Activated gamma-delta T cell treated with Interleukin-2 at 50 U/mL for 16 hours (primary cell): ENCODE measurements around the gene NUP107.

Experiments used
- DNase-seq: peaks from one replicate; pipeline ENCODE4 v3.0.0-alpha.2; 2020

Gene NUP107

GRCh38 chr12:68776976-68777610 is 90.3 kb downstream of the NUP107 start:
- no peak for DNase-seq

GRCh38 chr12:68779280-68779679 is 92.5 kb downstream of the NUP107 start:
- DNase-seq, result no peak

DNA sequence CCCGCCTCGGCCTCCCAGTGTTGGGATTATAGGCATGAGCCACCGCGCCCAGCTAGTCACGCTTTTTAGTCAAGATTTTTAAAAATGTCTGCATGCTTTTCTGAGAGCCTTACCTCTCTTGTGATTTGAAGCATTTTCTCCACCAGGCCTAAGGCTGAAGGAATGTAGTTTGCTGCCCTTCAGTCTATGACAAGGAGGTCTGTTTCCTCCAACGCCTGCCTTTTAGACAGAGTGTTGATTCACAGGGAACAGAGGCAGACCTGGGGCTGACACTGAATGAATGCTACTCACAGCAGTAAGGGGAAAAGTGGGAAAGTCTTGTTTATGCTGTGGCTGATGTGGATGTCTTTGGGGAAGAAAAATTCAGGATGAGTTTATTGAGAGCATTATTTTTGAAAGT is 94.0 kb downstream of the NUP107 start:
- no peak for DNase-seq

DNA sequence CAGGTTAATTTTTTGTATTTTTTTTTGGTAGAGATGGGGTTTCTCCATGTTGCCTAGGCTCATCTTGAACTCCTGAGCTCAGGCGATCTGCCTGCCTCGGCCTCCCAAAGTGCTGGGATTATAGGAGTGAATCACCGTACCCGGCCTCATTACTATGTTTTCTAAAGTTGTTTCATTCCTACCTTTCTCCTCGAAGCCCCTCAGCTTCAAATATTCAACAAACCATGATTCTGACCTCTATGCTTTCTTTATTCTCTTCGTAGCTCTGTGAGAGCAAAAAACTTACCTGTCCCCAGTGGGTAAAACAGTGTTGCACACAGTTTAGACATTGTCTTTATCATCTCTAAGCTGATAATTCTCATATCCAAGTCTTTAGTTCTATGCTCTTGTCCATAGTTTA is 95.0 kb downstream of the NUP107 start:
- DNase-seq, result no peak

DNA sequence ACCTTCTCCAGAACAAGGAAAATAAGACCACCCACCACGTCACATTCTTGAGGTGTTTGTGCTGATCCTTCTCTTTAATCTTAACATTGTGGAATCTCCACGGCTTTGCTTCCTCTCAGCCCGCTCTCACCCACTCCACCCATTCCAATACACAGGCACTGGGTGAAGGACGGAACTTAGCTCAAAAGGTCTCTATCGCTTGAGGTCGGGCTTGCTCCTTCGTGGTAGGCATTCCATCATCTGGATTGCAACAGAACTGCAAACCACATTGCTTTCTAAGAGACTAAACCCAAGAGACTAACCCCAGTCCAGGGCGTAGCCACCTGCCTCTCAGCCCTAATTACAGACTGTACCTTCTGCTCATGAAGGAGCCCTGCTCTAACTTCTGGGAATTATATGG is 97.2 kb downstream of the NUP107 start:
- no peak for DNase-seq

- DNase-seq, result no peak
These were observed 98.6 kb downstream of the NUP107 start for GRCh38 chr12:68785358-68785757.

DNA sequence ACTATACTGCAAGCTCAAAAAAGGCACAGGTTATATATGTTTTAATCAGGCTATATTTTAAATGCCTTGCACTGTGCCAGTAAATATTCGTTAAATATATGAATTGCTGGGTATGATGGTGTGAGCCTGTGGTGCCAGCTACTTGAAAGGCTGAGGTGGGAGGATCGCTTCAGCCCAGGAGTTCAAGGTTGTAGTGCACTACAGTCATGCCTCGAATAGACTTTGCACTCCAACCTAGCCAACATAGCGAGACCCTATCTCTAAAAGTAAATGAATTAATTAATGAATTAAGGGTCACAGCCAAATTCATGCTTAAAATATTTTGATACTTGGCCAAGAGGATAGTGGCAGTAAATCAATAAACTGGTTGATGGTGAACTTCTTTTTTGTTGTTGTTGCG is 99.0 kb downstream of the NUP107 start:
- DNase-seq, result no peak

DNA sequence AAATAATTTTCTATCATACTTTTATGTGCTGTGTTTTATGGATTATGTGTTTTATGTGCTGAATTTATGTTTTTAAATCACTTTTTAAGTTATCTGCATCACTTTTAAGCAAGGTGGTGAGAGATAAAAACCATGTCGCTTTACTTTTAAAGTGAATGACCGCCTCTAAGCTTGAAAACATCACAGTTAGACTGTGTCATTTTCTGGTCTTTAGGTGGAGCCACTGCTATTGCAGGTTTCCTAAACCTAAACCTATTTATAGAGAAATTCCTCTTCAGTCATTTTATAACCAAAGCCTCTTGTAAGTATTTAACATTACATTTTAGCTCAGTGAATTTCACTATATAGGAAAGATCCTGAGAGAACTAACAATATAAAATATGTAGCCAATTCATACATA is 100.2 kb downstream of the NUP107 start:
- DNase-seq, result no peak

- no peak for DNase-seq
These were observed 101.9 kb downstream of the NUP107 start for GRCh38 chr12:68788554-68789143.

DNA sequence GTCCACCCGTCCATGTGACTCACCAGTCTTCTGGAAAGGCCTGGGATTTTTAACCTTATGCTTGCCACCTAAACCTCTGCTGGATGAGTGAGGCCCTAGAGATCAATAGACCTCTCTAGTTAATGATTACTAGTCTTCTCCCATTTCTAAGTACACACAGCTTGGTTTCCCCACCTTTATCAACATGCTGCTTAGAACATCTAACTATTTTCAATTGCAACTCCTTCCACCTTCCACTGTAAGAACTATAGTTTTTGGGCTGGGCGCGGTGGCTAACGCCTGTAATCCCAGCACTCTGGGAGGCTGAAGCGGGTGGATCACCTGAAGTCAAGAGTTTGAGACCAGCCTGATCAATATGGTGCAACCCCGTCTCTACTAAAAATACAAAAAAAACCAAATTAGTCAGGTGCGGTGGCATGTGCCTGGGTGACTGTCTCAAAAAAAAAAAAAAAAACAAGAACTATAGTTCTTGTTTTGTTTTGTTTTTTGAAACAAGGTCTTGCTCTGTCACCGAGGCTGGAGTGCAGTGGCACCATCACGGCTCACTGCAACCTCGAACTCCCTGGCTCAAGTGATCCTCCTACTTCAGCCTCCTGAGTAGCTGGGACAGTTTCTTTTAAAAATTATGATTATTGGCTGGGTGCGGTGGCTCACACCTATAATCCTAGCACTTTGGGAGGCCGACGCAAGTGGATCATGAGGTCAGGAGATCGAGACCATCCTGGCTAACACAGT is 102.5 kb downstream of the NUP107 start:
- DNase-seq, result no peak

DNA sequence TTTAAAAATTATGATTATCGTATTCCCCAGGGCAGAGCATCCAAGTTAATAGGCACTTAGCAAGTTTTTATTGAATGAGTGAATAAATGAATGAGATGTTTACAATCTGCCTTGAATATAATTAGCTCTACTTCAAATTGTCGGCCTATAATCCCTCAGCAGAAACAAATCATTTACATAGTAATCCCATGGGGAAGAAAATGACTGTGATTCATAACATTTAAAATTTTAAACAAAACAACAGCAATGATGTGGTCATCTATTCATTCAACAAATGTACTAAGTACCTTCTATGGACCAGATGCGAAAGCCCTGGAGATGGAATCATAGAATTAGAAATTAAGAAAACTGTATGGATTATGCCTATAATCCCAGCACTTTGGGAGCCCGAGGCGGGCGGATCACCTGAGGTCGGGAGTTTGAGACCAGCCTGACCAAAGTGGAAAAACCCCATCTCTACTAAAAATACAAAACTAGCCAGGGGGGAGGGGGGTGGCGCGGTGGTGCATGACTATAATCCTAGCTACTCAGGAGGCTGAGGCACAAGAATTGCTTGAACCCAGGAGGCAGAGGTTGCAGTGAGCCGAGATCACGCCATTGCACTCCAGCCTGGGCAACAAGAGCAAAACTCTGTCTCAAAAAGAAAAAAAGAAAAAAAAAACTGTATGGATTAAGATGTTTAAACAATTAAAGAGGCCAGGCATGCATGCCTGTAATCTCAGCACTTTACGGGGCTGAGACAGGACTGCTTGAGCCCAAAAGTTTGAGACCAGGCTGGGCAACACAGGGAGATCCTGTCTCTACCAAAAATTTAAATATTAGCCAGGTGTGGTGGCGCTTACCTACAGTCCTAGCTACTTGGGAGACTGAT is 103.5 kb downstream of the NUP107 start:
- DNase-seq, result no peak

- DNase-seq, result no peak
These were observed 104.1 kb downstream of the NUP107 start for GRCh38 chr12:68790952-68791234.

DNA sequence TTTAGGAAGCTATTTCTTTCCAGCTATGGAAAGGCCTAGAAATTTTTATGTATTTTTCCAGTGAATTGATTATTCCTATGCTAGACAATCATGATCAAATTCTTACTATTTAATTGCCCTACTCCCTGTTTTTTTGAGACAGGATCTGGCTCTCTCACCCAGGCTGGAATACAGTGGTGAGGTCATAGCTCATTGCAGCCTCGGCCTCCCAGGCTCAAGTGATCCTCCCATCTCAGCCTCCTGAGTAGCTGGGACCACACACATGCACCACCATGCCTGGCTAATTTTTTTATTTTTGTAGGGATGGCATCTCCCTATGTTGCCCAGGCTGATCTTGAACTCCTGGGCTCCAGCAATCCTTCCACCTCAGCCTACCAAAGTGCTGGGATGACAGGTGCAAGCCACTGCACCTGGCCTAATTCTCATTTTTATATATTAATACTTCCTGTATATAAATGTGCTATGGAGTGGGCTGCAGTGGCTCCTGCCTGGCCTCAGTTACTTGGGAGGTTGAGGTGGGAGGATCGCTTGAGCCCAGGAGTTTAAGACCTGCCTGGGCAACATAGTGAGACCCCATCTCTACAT is 105.2 kb downstream of the NUP107 start:
- DNase-seq, result no peak

DNA sequence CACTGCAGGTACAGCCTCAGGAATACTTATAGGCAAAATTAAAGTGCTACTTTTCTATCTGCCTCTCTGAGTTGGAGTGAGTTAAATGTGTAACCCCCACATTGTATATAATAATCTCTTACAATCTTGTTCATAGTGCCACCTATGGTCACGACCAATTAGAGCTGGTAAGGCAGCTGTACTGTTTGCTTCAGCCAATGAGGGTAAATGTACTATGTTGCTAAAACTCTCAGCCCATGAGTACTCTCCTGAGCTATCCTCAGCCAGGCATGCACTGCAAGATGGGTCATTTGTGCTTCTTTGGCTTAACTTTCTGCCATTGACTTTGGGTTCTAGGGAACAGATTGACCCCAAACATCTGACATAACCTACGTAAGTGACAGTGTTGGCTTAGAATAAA is 106.2 kb downstream of the NUP107 start:
- DNase-seq, result no peak

DNA sequence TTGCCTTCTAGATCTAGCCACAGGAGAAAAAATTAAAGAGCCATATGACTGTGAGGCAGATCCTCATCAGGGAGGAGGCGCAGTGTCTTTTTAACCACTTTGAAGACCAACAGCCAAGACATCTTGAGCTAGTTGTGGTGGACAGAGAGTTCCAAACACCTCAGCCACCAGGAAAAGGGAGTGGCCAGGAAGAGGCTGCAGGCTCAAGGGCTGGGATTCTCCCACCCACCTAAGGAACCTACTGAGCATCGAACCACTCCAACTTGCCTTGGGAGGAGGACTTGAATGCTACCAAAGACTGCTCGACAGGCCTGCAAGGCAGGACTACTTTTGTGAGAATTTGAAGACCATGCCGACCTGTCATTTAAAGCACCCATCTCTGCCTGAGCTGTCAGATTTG is 106.7 kb downstream of the NUP107 start:
- DNase-seq, result no peak

- no peak for DNase-seq
These were observed 107.3 kb downstream of the NUP107 start for GRCh38 chr12:68793975-68794652.

GRCh38 chr12:68794653-68795251 is 108.0 kb downstream of the NUP107 start:
- no peak for DNase-seq
